ENCODE results near the gene AVEN.

- TF ChIP-seq CTCF (conservative IDR thresholded peaks at IDR 0.05 in 1 of 2, IDR thresholded peaks at IDR 0.05 in 1 of 2; ENCODE audit: extremely low read depth in 1 of 2, insufficient read depth in 1 of 2, low read depth in 1 of 2, low read length in 2 of 2): no peak
- no peak for TF ChIP-seq EZH2 (IDR thresholded peaks at IDR 0.05; ENCODE audit: borderline replicate concordance, low read length)
Observed at GRCh38 chr15:33903661-33904060, 135.3 kb downstream of the AVEN start.
